H9 (cell line): ENCODE measurements around the gene NHERF2. TPM values are rescaled to one million over a fixed set of nuclear protein-coding genes. Genes with fewer than 3 reads are reported as not detected.

Experiments used
- DNase-seq: peaks from one replicate; pipeline ENCODE4 v3.0.0-alpha.2; 2017
- H2AFZ ChIP-seq: one replicate; pipeline ENCODE4 v1.6.1; 2013; ENCODE audit warnings: mild to moderate bottlenecking, low read length, control low read depth, moderate library complexity
- H2AK5ac ChIP-seq: 2 replicates; pipeline ENCODE4 v1.6.1; 2013; ENCODE audit warnings: low read length, control low read depth, mixed read lengths; ENCODE audit not compliant: insufficient read length
- H2BK120ac ChIP-seq: one replicate; pipeline ENCODE4 v1.6.1; 2013; ENCODE audit warnings: low read depth, mild to moderate bottlenecking, low read length, control low read depth, inconsistent platforms; ENCODE audit not compliant: poor library complexity, severe bottlenecking
- H2BK12ac ChIP-seq: 2 replicates; pipeline ENCODE4 v1.6.1; 2013; ENCODE audit warnings: low read length, control low read depth, mixed read lengths, low read depth; ENCODE audit not compliant: insufficient read length
- H2BK15ac ChIP-seq: 2 replicates; pipeline ENCODE4 v1.6.1; 2013; ENCODE audit warnings: low read depth, low read length, control low read depth
- H2BK20ac ChIP-seq: one replicate; pipeline ENCODE4 v1.6.1; 2013; ENCODE audit warnings: low read depth, mild to moderate bottlenecking, low read length, control low read depth, inconsistent platforms; ENCODE audit not compliant: poor library complexity, severe bottlenecking
- H2BK5ac ChIP-seq: 2 replicates; pipeline ENCODE4 v1.6.1; 2013; ENCODE audit warnings: low read length, control low read depth, mixed read lengths; ENCODE audit not compliant: insufficient read length
- H3K14ac ChIP-seq: 2 replicates; pipeline ENCODE4 v1.6.1; 2013; ENCODE audit warnings: low read length, control low read depth; ENCODE audit not compliant: insufficient read depth
- H3K18ac ChIP-seq: 2 replicates; pipeline ENCODE4 v1.6.1; 2013; ENCODE audit warnings: low read depth, mild to moderate bottlenecking, mixed read lengths, low read length, control low read depth; ENCODE audit not compliant: insufficient read length
- H3K23ac ChIP-seq: 2 replicates; pipeline ENCODE4 v1.6.1; 2013; ENCODE audit warnings: low read length, control low read depth, mixed read lengths, low read depth; ENCODE audit not compliant: insufficient read length
- H3K23me2 ChIP-seq: 2 replicates; pipeline ENCODE4 v1.6.1; 2013; ENCODE audit warnings: low read depth, mild to moderate bottlenecking, mixed read lengths, low read length, control low read depth; ENCODE audit not compliant: insufficient read length, poor library complexity, severe bottlenecking
- H3K27ac ChIP-seq: 2 replicates; pipeline ENCODE4 v1.5.1; 2013; ENCODE audit warnings: low read length, control low read depth, mixed read lengths, low read depth; ENCODE audit not compliant: insufficient read length
- H3K27me3 ChIP-seq: 2 replicates; pipeline ENCODE4 v1.6.1; 2013; ENCODE audit warnings: low read length, control low read depth, inconsistent platforms; ENCODE audit not compliant: insufficient read depth
- H3K4ac ChIP-seq: 2 replicates; pipeline ENCODE4 v1.6.1; 2013; ENCODE audit warnings: low read depth, mild to moderate bottlenecking, control low read depth, inconsistent platforms, low read length, moderate library complexity
- H3K4me1 ChIP-seq: 2 replicates; pipeline ENCODE4 v1.6.1; 2013; ENCODE audit warnings: low read length, control low read depth, inconsistent platforms; ENCODE audit not compliant: insufficient read depth
- H3K4me2 ChIP-seq: 2 replicates; pipeline ENCODE4 v1.6.1; 2013; ENCODE audit warnings: low read length, control low read depth, mixed read lengths; ENCODE audit not compliant: insufficient read length, insufficient read depth
- H3K56ac ChIP-seq: 2 replicates; pipeline ENCODE4 v1.6.1; 2013; ENCODE audit warnings: low read depth, mild to moderate bottlenecking, mixed read lengths, low read length, control low read depth; ENCODE audit not compliant: insufficient read length
- H3K79me1 ChIP-seq: 2 replicates; pipeline ENCODE4 v1.6.1; 2013; ENCODE audit warnings: low read depth, mild to moderate bottlenecking, moderate library complexity, low read length, control low read depth, inconsistent platforms; ENCODE audit not compliant: insufficient read depth, poor library complexity, severe bottlenecking
- H3K79me2 ChIP-seq: 2 replicates; pipeline ENCODE4 v1.6.1; 2013; ENCODE audit warnings: low read length, control low read depth, inconsistent platforms; ENCODE audit not compliant: insufficient read depth
- H3K9ac ChIP-seq: 2 replicates; pipeline ENCODE4 v1.6.1; 2013; ENCODE audit warnings: low read length, control low read depth, mixed read lengths; ENCODE audit not compliant: insufficient read length; ENCODE audit errors: extremely low read depth
- H3K9me3 ChIP-seq: one replicate; pipeline ENCODE4 v1.6.1; 2013; ENCODE audit warnings: low read depth, low read length, inconsistent platforms; ENCODE audit not compliant: control insufficient read depth
- H3T11ph ChIP-seq: one replicate; pipeline ENCODE4 v1.6.1; 2013; ENCODE audit warnings: mild to moderate bottlenecking, low read length, control low read depth, inconsistent platforms
- H4K20me1 ChIP-seq: one replicate; pipeline ENCODE4 v1.6.1; 2013; ENCODE audit not compliant: control insufficient read depth, insufficient read length, insufficient read depth
- H4K5ac ChIP-seq: 2 replicates; pipeline ENCODE4 v1.6.1; 2013; ENCODE audit warnings: low read depth, mild to moderate bottlenecking, mixed read lengths, low read length, control low read depth; ENCODE audit not compliant: insufficient read length
- H4K8ac ChIP-seq: replicated peaks from 2 replicates; pipeline ENCODE4 v1.6.1; 2013; ENCODE audit warnings: low read length, control low read depth, mixed read lengths, low read depth; ENCODE audit not compliant: insufficient read length
- H4K91ac ChIP-seq: 2 replicates; pipeline ENCODE4 v1.6.1; 2013; ENCODE audit warnings: low read depth, mild to moderate bottlenecking, moderate library complexity, mixed read lengths, low read length, control low read depth; ENCODE audit not compliant: insufficient read length
- H3K27ac Mint-ChIP-seq, 3 experiments: 2 replicates in 2 of 3; 3 replicates in 1 of 3; pipeline ENCODE4 v1.8.0; 2020 to 2021; ENCODE audit warnings: mixed read lengths in 3 of 3, mild to moderate bottlenecking in 1 of 3, moderate library complexity in 1 of 3
- H3K27me3 Mint-ChIP-seq: 2 replicates; pipeline ENCODE4 v1.8.0; 2021; ENCODE audit warnings: low read depth, mild to moderate bottlenecking, moderate library complexity, mixed read lengths
- H3K36me3 Mint-ChIP-seq, 3 experiments: 2 replicates in 2 of 3; 3 replicates in 1 of 3; pipeline ENCODE4 v1.8.0; 2020 to 2021; ENCODE audit warnings: low read depth in 3 of 3, mixed read lengths in 3 of 3; ENCODE audit not compliant: insufficient read depth in 1 of 3
- H3K4me1 Mint-ChIP-seq, 2 experiments: 2 replicates each; pipeline ENCODE4 v1.8.0; 2020; ENCODE audit warnings: mixed read lengths in 2 of 2
- H3K4me3 Mint-ChIP-seq, 2 experiments: 2 replicates in 1 of 2; 3 replicates in 1 of 2; pipeline ENCODE4 v1.8.0; 2020 to 2021; ENCODE audit warnings: mild to moderate bottlenecking in 2 of 2, mixed read lengths in 2 of 2, moderate library complexity in 1 of 2
- H3K9me3 Mint-ChIP-seq, 2 experiments: 2 replicates in 1 of 2; 3 replicates in 1 of 2; pipeline ENCODE4 v1.8.0; 2020; ENCODE audit warnings: mild to moderate bottlenecking in 2 of 2, mixed read lengths in 2 of 2, moderate library complexity in 1 of 2
- WGBS: extraction: QIAGEN DNeasy Blood & Tissue Kit; methylation state at CpG from one replicate; pipeline ENCODE4 v1.1.7; 2013; ENCODE audit warnings: missing lambda C conversion rate, low lambda C conversion rate, mixed read lengths; ENCODE audit not compliant: insufficient read length; ENCODE audit errors: extremely low coverage; 5-methylcytosine and 5-hydroxymethylcytosine counted together
- total RNA-seq: library from RNA; stranded (reverse); gene quantifications from 2 replicates; pipeline ENCODE4 v1.2.1, GENCODE V29; 2021
- TF ChIP-seq, protein P1 (sequence below): fragments of 200-600 bp; sonication (generic); conservative IDR thresholded peaks from 3 replicates; pipeline ENCODE4 v1.8.0; 2021; ENCODE audit warnings: antibody characterized with exemption, mild to moderate bottlenecking

The NHERF2 gene
- total RNA-seq, 1 experiment from 2014 or later: 15.3 TPM

DNA sequence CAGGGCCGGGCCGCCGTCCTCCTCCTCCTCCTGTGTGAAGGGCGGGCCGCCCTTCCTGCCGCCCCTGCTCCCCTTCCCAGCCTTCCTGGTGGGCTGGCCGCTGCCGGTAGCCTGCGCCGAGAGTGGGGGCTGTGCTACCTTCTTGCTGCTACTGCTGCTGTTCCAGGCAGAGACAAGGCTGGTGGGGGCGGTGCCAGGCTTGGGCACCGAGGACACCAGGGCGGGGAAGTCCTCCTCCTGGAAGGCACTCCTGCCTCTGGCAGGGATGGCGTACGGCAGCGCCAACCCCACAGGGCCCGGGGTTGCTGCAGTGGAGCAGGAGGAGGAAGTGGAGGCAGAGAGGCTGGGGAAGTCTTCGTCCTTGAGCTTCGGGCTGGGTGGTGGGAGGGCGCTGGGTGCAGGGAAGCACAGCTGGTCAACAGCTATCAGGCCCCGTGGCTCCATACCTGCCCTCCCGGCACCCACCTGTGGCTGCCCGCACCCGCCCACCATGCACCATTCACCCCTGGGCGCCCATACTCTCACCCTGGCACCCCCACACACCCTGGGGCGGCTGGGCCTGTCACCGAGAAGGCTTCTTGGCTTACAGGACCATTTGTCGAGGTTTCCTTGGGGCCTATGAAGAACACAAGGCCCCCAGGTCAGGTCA, 26.7 kb upstream of the NHERF2 start:
- Histone ChIP-seq H3K9ac (no peak overlapping the region), H2BK15ac (no peak overlapping the region), H3K4ac (no peak overlapping the region), H2BK5ac (no peak overlapping the region), H3K27ac (no peak overlapping the region), H3K79me1 (peaks cover 3% of the 10 kb centered on the region), H2BK120ac (no peak overlapping the region), H3K4me2 (no peak overlapping the region), H3K23ac (no peak overlapping the region), H2BK20ac (no peak overlapping the region), H2BK12ac (no peak overlapping the region), H3K27me3 (no peaks in the 10 kb centered on the region), H4K20me1 (no peaks in the 10 kb centered on the region), H4K91ac (no peak overlapping the region), H3K14ac (no peak overlapping the region), H4K8ac (no peak overlapping the region), H2AK5ac (no peak overlapping the region), H3K4me1 (no peaks in the 10 kb centered on the region), H4K5ac (no peak overlapping the region), H3K56ac (no peak overlapping the region), H2AFZ (no peak overlapping the region), H3T11ph (no peak overlapping the region), H3K79me2 (no peaks in the 10 kb centered on the region), H3K23me2 (no peaks in the 10 kb centered on the region), H3K9me3 (no peaks in the 10 kb centered on the region), H3K18ac (no peak overlapping the region)
- peaks cover 18 to 48% (median 44%) of the 10 kb centered on the region in 3 experiments for H3K36me3 Mint-ChIP-seq
- WGBS: no CpG with 5 or more reads among the region's 28 CpGs
- no peak overlapping the region for H3K4me3 Mint-ChIP-seq
- no peaks in the 10 kb centered on the region for H3K27me3 Mint-ChIP-seq
- no peak for DNase-seq
- no peaks in the 10 kb centered on the region for H3K9me3 Mint-ChIP-seq
- H3K4me1 Mint-ChIP-seq: peaks cover 4 to 9% of the 10 kb centered on the region in 2 experiments; a peak in 2 of 4 replicates
- no peak overlapping the region for H3K27ac Mint-ChIP-seq
- TF ChIP-seq, protein P1, sequence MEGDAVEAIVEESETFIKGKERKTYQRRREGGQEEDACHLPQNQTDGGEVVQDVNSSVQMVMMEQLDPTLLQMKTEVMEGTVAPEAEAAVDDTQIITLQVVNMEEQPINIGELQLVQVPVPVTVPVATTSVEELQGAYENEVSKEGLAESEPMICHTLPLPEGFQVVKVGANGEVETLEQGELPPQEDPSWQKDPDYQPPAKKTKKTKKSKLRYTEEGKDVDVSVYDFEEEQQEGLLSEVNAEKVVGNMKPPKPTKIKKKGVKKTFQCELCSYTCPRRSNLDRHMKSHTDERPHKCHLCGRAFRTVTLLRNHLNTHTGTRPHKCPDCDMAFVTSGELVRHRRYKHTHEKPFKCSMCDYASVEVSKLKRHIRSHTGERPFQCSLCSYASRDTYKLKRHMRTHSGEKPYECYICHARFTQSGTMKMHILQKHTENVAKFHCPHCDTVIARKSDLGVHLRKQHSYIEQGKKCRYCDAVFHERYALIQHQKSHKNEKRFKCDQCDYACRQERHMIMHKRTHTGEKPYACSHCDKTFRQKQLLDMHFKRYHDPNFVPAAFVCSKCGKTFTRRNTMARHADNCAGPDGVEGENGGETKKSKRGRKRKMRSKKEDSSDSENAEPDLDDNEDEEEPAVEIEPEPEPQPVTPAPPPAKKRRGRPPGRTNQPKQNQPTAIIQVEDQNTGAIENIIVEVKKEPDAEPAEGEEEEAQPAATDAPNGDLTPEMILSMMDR: no peak
